Posterior vena cava (tissue), 2 donors: ENCODE measurements around the gene FAM13B. TPM values are rescaled to one million over a fixed set of nuclear protein-coding genes. Genes with fewer than 3 reads are reported as not detected.

ENCODE experiments used
- total RNA-seq, 2 donors: library from RNA; stranded (reverse); fragmentation: NEBNext Ultra II Directional; extraction: Animal tissue kit (Norgen Biotek cat#: 25700); gene quantifications; one replicate each; pipeline ENCODE4 v1.2.1, GENCODE V29; 2021
- donor health status: DM: yes; HTN: yes; CAD: no.
- donor health status: DM: yes; HTN: yes; CAD: no.

Gene FAM13B
- total RNA-seq, 2 donors from 2014 or later, result 70.3 to 70.9 TPM

Other genes starting within 250 kb of the FAM13B start
- gene MYOT, start 165.2 kb downstream of the FAM13B start, total RNA-seq, result 10 to 100 TPM in 1 of 2 donors, 1 to 10 TPM in 1; 3.1 to 12.3 TPM
- gene PKD2L2, start 143.6 kb downstream of the FAM13B start, total RNA-seq, result under 1 TPM in 1 of 2 donors, not detected in 1; 0.29 TPM
- not detected for gene WNT8A, start 51.0 kb upstream of the FAM13B start, total RNA-seq
- 1 to 10 TPM; 1.5 to 2.3 TPM for gene NME5, start 106.3 kb upstream of the FAM13B start, total RNA-seq
- gene BRD8, start 145.6 kb upstream of the FAM13B start, total RNA-seq, result 10 to 100 TPM; 28.8 to 31.4 TPM
- 1 to 10 TPM in 1 of 2 donors, under 1 TPM in 1; 0.52 to 1.1 TPM for gene KIF20A, start 146.0 kb upstream of the FAM13B start, total RNA-seq
- 10 to 100 TPM; 14.0 to 18.0 TPM for gene CDC23, start 180.2 kb upstream of the FAM13B start, total RNA-seq
- gene GFRA3, start 241.5 kb upstream of the FAM13B start, total RNA-seq, result under 1 TPM in 1 of 2 donors, not detected in 1; 0.43 TPM